Neural progenitor cell (in vitro differentiated cells): Measurements from ENCODE around the gene CCT4. TPM values are rescaled to one million over a fixed set of nuclear protein-coding genes. Genes with fewer than 3 reads are reported as not detected.
A peak's percentile ranks its signal among the peaks of the same experiment; 100 is the strongest.

ENCODE experiments used
- DNase-seq: peaks from one replicate; pipeline ENCODE4 v3.0.0-alpha.2; 2016; ENCODE audit warnings: low spot score
- H2AFZ ChIP-seq: fragments of 200-600 bp; sonication (generic); replicated peaks from 2 replicates; pipeline ENCODE4 v1.6.1; 2016; ENCODE audit warnings: antibody characterized with exemption
- H3F3A ChIP-seq: fragments of 200-600 bp; sonication (generic); 2 replicates; pipeline ENCODE4 v1.6.1; 2016; ENCODE audit warnings: antibody characterized with exemption, low read depth
- H3K27ac ChIP-seq: fragments of 200-600 bp; sonication (generic); 2 replicates; pipeline ENCODE4 v1.5.1; 2016; ENCODE audit warnings: mild to moderate bottlenecking
- H3K27me3 ChIP-seq: fragments of 200-600 bp; sonication (generic); 2 replicates; pipeline ENCODE4 v1.6.1; 2016; ENCODE audit warnings: mild to moderate bottlenecking, moderate library complexity
- H3K36me3 ChIP-seq: fragments of 200-600 bp; sonication (generic); 2 replicates; pipeline ENCODE4 v1.5.1; 2016
- H3K4me1 ChIP-seq: fragments of 200-600 bp; sonication (generic); 2 replicates; pipeline ENCODE4 v1.6.1; 2016; ENCODE audit warnings: mixed run types
- H3K4me2 ChIP-seq: fragments of 200-600 bp; sonication (generic); 2 replicates; pipeline ENCODE4 v1.6.1; 2016
- H3K4me3 ChIP-seq: fragments of 200-600 bp; sonication (generic); 2 replicates; pipeline ENCODE4 v1.5.1; 2016
- H3K79me2 ChIP-seq: fragments of 200-600 bp; sonication (generic); 2 replicates; pipeline ENCODE4 v1.6.1; 2016; ENCODE audit warnings: low read depth
- H3K9ac ChIP-seq: fragments of 200-600 bp; sonication (generic); 2 replicates; pipeline ENCODE4 v1.6.1; 2016
- H3K9me3 ChIP-seq: fragments of 200-600 bp; sonication (generic); 2 replicates; pipeline ENCODE4 v1.5.1; 2016; ENCODE audit warnings: low read depth
- H4K20me1 ChIP-seq: fragments of 200-600 bp; sonication (generic); 2 replicates; pipeline ENCODE4 v1.6.1; 2016; ENCODE audit warnings: low read depth
- H3K27ac Mint-ChIP-seq: 3 replicates; pipeline ENCODE4 v1.8.0; 2021; ENCODE audit warnings: mixed read lengths
- H3K27me3 Mint-ChIP-seq: 2 replicates; pipeline ENCODE4 v1.8.0; 2022; ENCODE audit warnings: low read depth, mild to moderate bottlenecking, inconsistent platforms, moderate library complexity, mixed read lengths; ENCODE audit not compliant: insufficient read depth
- H3K36me3 Mint-ChIP-seq: 3 replicates; pipeline ENCODE4 v1.8.0; 2021; ENCODE audit warnings: mixed read lengths
- H3K4me1 Mint-ChIP-seq: 3 replicates; pipeline ENCODE4 v1.8.0; 2021; ENCODE audit warnings: mixed read lengths
- H3K4me3 Mint-ChIP-seq: 3 replicates; pipeline ENCODE4 v1.8.0; 2021; ENCODE audit warnings: mild to moderate bottlenecking, moderate library complexity, mixed read lengths
- H3K9me3 Mint-ChIP-seq: 3 replicates; pipeline ENCODE4 v1.8.0; 2020; ENCODE audit warnings: mixed read lengths
- CTCF ChIP-seq: fragments of 200-600 bp; sonication (generic); IDR thresholded peaks from 2 replicates; pipeline ENCODE4 v1.5.1; 2017; ENCODE audit warnings: antibody characterized with exemption, mild to moderate bottlenecking
- EZH2 ChIP-seq: fragments of 200-600 bp; sonication (generic); IDR thresholded peaks from 2 replicates; pipeline ENCODE4 v1.6.1; 2017; ENCODE audit warnings: antibody characterized with exemption, mild to moderate bottlenecking, moderate library complexity
- EZH2phosphoT487 ChIP-seq: fragments of 200-600 bp; sonication (generic); IDR thresholded peaks from 2 replicates; pipeline ENCODE4 v1.6.1; 2017; ENCODE audit warnings: antibody characterized with exemption
- total RNA-seq: library from RNA; depleted of rRNA; stranded (reverse); fragments of >200 nt; gene quantifications from 2 replicates; pipeline ENCODE4 v1.2.3, GENCODE V29; 2015; ENCODE audit warnings: low replicate concordance

Gene CCT4
- total RNA-seq, 1 donor from 2014 or later: 381 TPM

DNA sequence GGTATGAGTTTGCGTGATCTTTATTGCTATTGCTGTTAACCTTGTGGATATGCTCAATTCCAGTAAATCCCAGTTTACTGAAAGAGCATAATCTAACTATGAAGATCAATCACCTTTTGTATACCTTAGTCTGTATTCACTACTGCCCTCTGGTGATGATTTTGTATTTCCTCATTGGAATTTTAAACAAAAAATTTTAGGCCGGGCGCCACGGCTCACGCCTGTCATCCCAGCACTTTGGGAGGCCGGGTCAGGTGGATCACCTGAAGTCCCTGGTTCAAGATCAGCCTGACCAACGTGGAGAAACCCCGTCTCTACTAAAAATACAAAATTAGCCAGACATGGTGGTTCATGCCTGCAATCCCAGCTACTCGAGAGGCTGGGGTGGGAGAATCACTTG, 22.1 kb upstream of the CCT4 start:
- peaks cover 6% of the 10 kb centered on the region for H3K4me1 Mint-ChIP-seq
- Histone ChIP-seq H3K27ac (no peak overlapping the region), H3K4me1 (no peaks in the 10 kb centered on the region), H4K20me1 (no peaks in the 10 kb centered on the region), H3K9me3 (no peaks in the 10 kb centered on the region), H3K4me3 (no peak overlapping the region), H3K27me3 (no peaks in the 10 kb centered on the region), H3F3A (no peaks in the 10 kb centered on the region), H3K36me3 (no peaks in the 10 kb centered on the region), H3K9ac (no peak overlapping the region), H3K4me2 (no peak overlapping the region), H3K79me2 (peaks cover 28% of the 10 kb centered on the region), H2AFZ (no peak overlapping the region)
- H3K36me3 Mint-ChIP-seq: no peaks in the 10 kb centered on the region
- peak; percentile 31 for DNase-seq
- H3K9me3 Mint-ChIP-seq: no peaks in the 10 kb centered on the region
- peaks cover 4% of the 10 kb centered on the region for H3K27me3 Mint-ChIP-seq
- H3K27ac Mint-ChIP-seq: no peak overlapping the region
- no peak overlapping the region for H3K4me3 Mint-ChIP-seq
- TF ChIP-seq EZH2: no peak
- TF ChIP-seq CTCF: peak; percentile 52

- no peak overlapping the region for H3K4me2 ChIP-seq
- H3K4me3 ChIP-seq: no peak overlapping the region
- no peaks in the 10 kb centered on the region for H3K36me3 ChIP-seq
- Mint-ChIP-seq H3K36me3 (no peaks in the 10 kb centered on the region), H3K27ac (no peak overlapping the region), H3K4me1 (peaks cover 8% of the 10 kb centered on the region), H3K9me3 (no peaks in the 10 kb centered on the region), H3K27me3 (peaks cover 4% of the 10 kb centered on the region), H3K4me3 (no peak overlapping the region)
- TF ChIP-seq EZH2 (no peak), CTCF (no peak), EZH2phosphoT487 (no peak)
- H3K4me1 ChIP-seq: no peaks in the 10 kb centered on the region
- H3K9ac ChIP-seq: no peak overlapping the region
- no peak overlapping the region for H2AFZ ChIP-seq
- no peaks in the 10 kb centered on the region for H3K27me3 ChIP-seq
- peaks cover 28% of the 10 kb centered on the region for H3K79me2 ChIP-seq
- no peak for DNase-seq
- H3K9me3 ChIP-seq: no peaks in the 10 kb centered on the region
- H3F3A ChIP-seq: no peaks in the 10 kb centered on the region
- H3K27ac ChIP-seq: no peak overlapping the region
- H4K20me1 ChIP-seq: no peaks in the 10 kb centered on the region
These were observed 20.7 kb upstream of the CCT4 start for GRCh38 chr2:61909116-61909515.

- H3K4me3 Mint-ChIP-seq: peak overlapping the region; percentile 97
- H3K27ac ChIP-seq: no peak overlapping the region
- DNase-seq: no peak
- peaks cover 8% of the 10 kb centered on the region for H3K4me1 Mint-ChIP-seq
- H4K20me1 ChIP-seq: no peaks in the 10 kb centered on the region
- H3K79me2 ChIP-seq: peaks cover 21% of the 10 kb centered on the region
- H3K4me2 ChIP-seq: peak overlapping the region; percentile 91
- H3K36me3 ChIP-seq: no peaks in the 10 kb centered on the region
- H3K27ac Mint-ChIP-seq: no peak overlapping the region
- no peaks in the 10 kb centered on the region for H3K27me3 ChIP-seq
- peak overlapping the region; percentile 91 for H2AFZ ChIP-seq
- no peaks in the 10 kb centered on the region for H3K9me3 ChIP-seq
- H3K9ac ChIP-seq: peak overlapping the region; percentile 65
- no peaks in the 10 kb centered on the region for H3K36me3 Mint-ChIP-seq
- peak overlapping the region; percentile 84 for H3K4me3 ChIP-seq
- TF ChIP-seq CTCF: no peak
- no peak for TF ChIP-seq EZH2phosphoT487
- TF ChIP-seq EZH2: no peak
- no peaks in the 10 kb centered on the region for H3K9me3 Mint-ChIP-seq
- no peaks in the 10 kb centered on the region for H3F3A ChIP-seq
- H3K27me3 Mint-ChIP-seq: peaks cover 6% of the 10 kb centered on the region
- H3K4me1 ChIP-seq: no peaks in the 10 kb centered on the region
These were observed 17.7 kb upstream of the CCT4 start for GRCh38 chr2:61906186-61906470.
